ENCODE data around the gene SFMBT2. TPM values are rescaled to one million over a fixed set of nuclear protein-coding genes. Genes with fewer than 3 reads are reported as not detected.

Gene SFMBT2
- total RNA-seq, 4 donors from 2014 or later = 1.2 to 5.5 (median 3.2) TPM

- H3K4me3 ChIP-seq = no peak overlapping the region
- TF ChIP-seq CTCF (IDR thresholded peaks at IDR 0.05) (no peak), EP300 (IDR thresholded peaks at IDR 0.05) (no peak), POLR2A (IDR thresholded peaks at IDR 0.05) (no peak), POLR2AphosphoS5 (IDR thresholded peaks at IDR 0.05) (no peak)
- H3K27me3 ChIP-seq = no peaks in the 10 kb centered on the region
- peaks cover 5% of the 10 kb centered on the region for H3K36me3 ChIP-seq
- WGBS = 90% methylated on average over 5 of the region's 5 CpGs
- H3K9me3 ChIP-seq = no peaks in the 10 kb centered on the region
- no peaks in the 10 kb centered on the region for H3K4me1 ChIP-seq
- no peak overlapping the region for H3K27ac ChIP-seq
- DNase-seq (ENCODE audit: low spot score in 2 of 2) = no peak
Measured at GRCh38 chr10:7374795-7375194, 36.0 kb downstream of the SFMBT2 start.

GRCh38 chr10:7373039-7373438 is 37.8 kb downstream of the SFMBT2 start:
- TF ChIP-seq POLR2AphosphoS5 (IDR thresholded peaks at IDR 0.05) (no peak), EP300 (IDR thresholded peaks at IDR 0.05) (no peak), CTCF (IDR thresholded peaks at IDR 0.05) (no peak), POLR2A (IDR thresholded peaks at IDR 0.05) (no peak)
- 91% methylated on average over 6 of the region's 6 CpGs for WGBS
- Histone ChIP-seq H3K4me3 (no peak overlapping the region), H3K27ac (no peak overlapping the region), H3K4me1 (no peaks in the 10 kb centered on the region), H3K27me3 (no peaks in the 10 kb centered on the region), H3K36me3 (peaks cover 5% of the 10 kb centered on the region), H3K9me3 (no peaks in the 10 kb centered on the region)
- DNase-seq (ENCODE audit: low spot score in 2 of 2) = no peak

DNA sequence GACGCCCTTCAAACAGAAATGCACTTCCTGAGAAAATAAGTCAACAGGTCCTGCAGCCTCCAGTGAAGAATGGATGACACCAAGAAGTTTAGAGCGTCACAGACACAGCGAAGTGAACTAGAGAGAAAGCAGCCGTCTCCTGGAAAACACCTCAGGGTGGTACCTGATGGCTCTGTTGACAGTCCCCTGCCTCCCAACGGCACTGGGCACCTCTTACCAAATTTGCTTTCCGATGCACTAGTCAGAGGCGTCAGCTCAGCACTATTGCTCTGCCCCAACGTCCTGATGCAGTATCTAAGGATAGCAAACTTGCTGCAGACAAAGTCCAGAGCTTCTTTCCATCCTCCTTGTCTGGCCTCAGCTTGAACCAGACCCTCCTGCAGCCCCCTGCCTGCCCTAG is 38.3 kb downstream of the SFMBT2 start:
- Histone ChIP-seq H3K27ac (no peak overlapping the region), H3K36me3 (peaks cover 7% of the 10 kb centered on the region), H3K4me3 (no peak overlapping the region), H3K27me3 (no peaks in the 10 kb centered on the region), H3K9me3 (no peaks in the 10 kb centered on the region), H3K4me1 (no peaks in the 10 kb centered on the region)
- TF ChIP-seq POLR2A (IDR thresholded peaks at IDR 0.05) = no peak
- TF ChIP-seq CTCF (IDR thresholded peaks at IDR 0.05) = no peak
- no peak for TF ChIP-seq POLR2AphosphoS5 (IDR thresholded peaks at IDR 0.05)
- TF ChIP-seq EP300 (IDR thresholded peaks at IDR 0.05) = no peak
- WGBS = 95% methylated on average over 8 of the region's 8 CpGs
- no peak for DNase-seq (ENCODE audit: low spot score in 2 of 2)

DNA sequence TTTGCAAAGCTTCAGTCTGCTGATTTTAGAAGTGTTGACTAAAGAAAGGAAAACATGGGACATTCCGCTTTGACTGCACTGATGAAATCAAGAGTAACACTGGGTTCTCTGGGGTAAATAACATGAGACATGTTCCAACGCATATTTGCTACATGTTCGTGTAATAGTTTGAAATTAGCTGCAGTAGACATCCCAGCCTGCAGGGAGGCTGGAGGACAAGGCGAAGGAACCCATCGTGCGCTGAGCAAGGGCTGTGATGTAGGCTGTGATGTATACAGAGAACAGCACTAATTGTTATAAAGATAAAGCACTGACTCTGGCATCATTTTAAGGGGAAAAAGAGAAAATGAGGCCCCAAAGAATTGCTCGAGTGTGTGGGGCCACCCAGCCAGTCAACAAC is 40.3 kb downstream of the SFMBT2 start:
- no peak for DNase-seq (ENCODE audit: low spot score in 2 of 2)
- Histone ChIP-seq H3K4me3 (no peak overlapping the region), H3K4me1 (no peaks in the 10 kb centered on the region), H3K27me3 (no peaks in the 10 kb centered on the region), H3K9me3 (no peaks in the 10 kb centered on the region), H3K27ac (no peak overlapping the region), H3K36me3 (peaks cover 17% of the 10 kb centered on the region)
- TF ChIP-seq POLR2A (IDR thresholded peaks at IDR 0.05) = no peak
- no peak for TF ChIP-seq CTCF (IDR thresholded peaks at IDR 0.05)
- no peak for TF ChIP-seq POLR2AphosphoS5 (IDR thresholded peaks at IDR 0.05)
- no peak for TF ChIP-seq EP300 (IDR thresholded peaks at IDR 0.05)
- 89% methylated on average over 7 of the region's 7 CpGs for WGBS

DNA sequence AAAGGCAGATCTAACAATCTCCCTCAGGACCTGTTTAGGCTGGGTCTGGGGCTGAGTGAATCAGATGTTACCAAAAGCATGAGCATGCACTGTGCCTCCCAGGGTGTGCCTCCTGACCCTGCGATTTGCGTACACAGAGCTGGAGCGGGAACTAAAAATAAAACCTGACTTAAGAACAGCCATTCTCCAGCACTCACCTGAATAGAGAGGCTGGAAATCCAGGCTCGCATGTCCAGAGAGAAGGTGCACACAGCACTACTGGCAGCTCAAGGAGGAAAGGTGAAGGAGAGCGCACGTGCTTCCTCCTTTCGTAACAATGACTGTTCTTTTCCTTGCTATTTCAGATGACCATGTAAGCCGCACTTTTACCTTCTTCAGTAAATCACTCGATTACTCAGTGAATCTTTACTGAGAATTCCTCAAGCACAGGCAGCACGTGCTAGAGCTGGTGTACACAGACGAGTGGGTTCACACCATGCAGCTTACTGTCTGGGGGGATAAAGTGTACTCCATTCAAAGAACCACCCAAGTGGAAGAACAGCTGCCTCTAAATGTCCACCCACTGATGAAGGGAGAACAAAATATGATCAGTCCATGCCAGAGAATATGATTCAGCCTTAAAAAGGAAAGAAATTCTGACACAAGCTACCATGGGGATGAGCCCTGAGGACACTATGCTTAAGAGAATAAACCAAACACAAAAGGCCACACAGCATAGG is 45.6 kb downstream of the SFMBT2 start:
- Histone ChIP-seq H3K4me1 (no peaks in the 10 kb centered on the region), H3K9me3 (no peaks in the 10 kb centered on the region), H3K27me3 (no peaks in the 10 kb centered on the region), H3K36me3 (peaks cover 18% of the 10 kb centered on the region), H3K4me3 (no peak overlapping the region), H3K27ac (no peak overlapping the region)
- 96% methylated on average over 11 of the region's 11 CpGs for WGBS
- TF ChIP-seq POLR2A (IDR thresholded peaks at IDR 0.05) (no peak), POLR2AphosphoS5 (IDR thresholded peaks at IDR 0.05) (no peak)
- DNase-seq (ENCODE audit: low spot score in 2 of 2) = no peak

All from suprapubic skin (tissue), 4 donors.